GM18520 (cell line): Measurements from ENCODE around the gene ERCC6.

ENCODE experiments used
- ATAC-seq: cut with Tn5 transposase; IDR thresholded peaks from one replicate; pipeline ENCODE4 v1.9.1; 2021; ENCODE audit not compliant: unreplicated experiment

Gene ERCC6

GRCh38 chr10:49549640-49550346 lies 10.9 kb upstream of the ERCC6 start:
- no peak for ATAC-seq

- ATAC-seq, result no peak
Measured at GRCh38 chr10:49543604-49544003, 4.7 kb upstream of the ERCC6 start.

GRCh38 chr10:49542353-49542752 lies 3.4 kb upstream of the ERCC6 start:
- ATAC-seq, result no peak

GRCh38 chr10:49541762-49542161 lies 2.8 kb upstream of the ERCC6 start:
- no peak for ATAC-seq

GRCh38 chr10:49540056-49540797 lies 1.3 kb upstream of the ERCC6 start:
- no peak for ATAC-seq

- no peak for ATAC-seq
Measured at GRCh38 chr10:49539320-49539885, 482 bp upstream of the ERCC6 start.

GRCh38 chr10:49534670-49535381 lies 4.1 kb downstream of the ERCC6 start:
- peak; percentile 68 for ATAC-seq

- ATAC-seq, result no peak
Measured at GRCh38 chr10:49532461-49532860, 6.5 kb downstream of the ERCC6 start.

- no peak for ATAC-seq
Measured at GRCh38 chr10:49528977-49529506, 9.9 kb downstream of the ERCC6 start.

GRCh38 chr10:49527850-49528249 lies 11.1 kb downstream of the ERCC6 start:
- ATAC-seq, result no peak

GRCh38 chr10:49527061-49527460 lies 11.9 kb downstream of the ERCC6 start:
- no peak for ATAC-seq

GRCh38 chr10:49526619-49527018 lies 12.3 kb downstream of the ERCC6 start:
- ATAC-seq, result no peak

GRCh38 chr10:49524496-49524895 lies 14.4 kb downstream of the ERCC6 start:
- ATAC-seq, result no peak

- ATAC-seq, result no peak
Measured at GRCh38 chr10:49523301-49523700, 15.6 kb downstream of the ERCC6 start.

GRCh38 chr10:49521062-49521461 lies 17.9 kb downstream of the ERCC6 start:
- no peak for ATAC-seq

GRCh38 chr10:49520122-49520775 lies 18.7 kb downstream of the ERCC6 start:
- ATAC-seq, result no peak

- ATAC-seq, result no peak
Measured at GRCh38 chr10:49519717-49520116, 19.2 kb downstream of the ERCC6 start.

GRCh38 chr10:49518982-49519578 lies 19.8 kb downstream of the ERCC6 start:
- ATAC-seq, result no peak

- no peak for ATAC-seq
Measured at GRCh38 chr10:49518566-49518965, 20.4 kb downstream of the ERCC6 start.

- ATAC-seq, result no peak
Measured at GRCh38 chr10:49516216-49516970, 22.5 kb downstream of the ERCC6 start.
